LNCaP clone FGC (cell line): ENCODE measurements around the gene MRPL51.
"Not testable (repeated sequence)": the region's sequence is repeated elsewhere in the genome, so short reads cannot be mapped to it uniquely, and the experiment has no call there.

Source experiments
- DNase-seq: peaks from one replicate; pipeline ENCODE4 v3.0.0-alpha.2; 2011; ENCODE audit warnings: low read depth
- H3K4me3 ChIP-seq: 2 replicates; pipeline ENCODE4 v1.5.1; 2011; ENCODE audit warnings: mild to moderate bottlenecking, low read depth, low read length, control low read depth
- TF ChIP-seq, protein P1 (sequence below): IDR thresholded peaks from 2 replicates; pipeline ENCODE4 v1.5.1; 2012; ENCODE audit warnings: mild to moderate bottlenecking; ENCODE audit not compliant: control insufficient read depth, insufficient read depth; ENCODE audit errors: extremely low read depth

MRPL51 gene

DNA sequence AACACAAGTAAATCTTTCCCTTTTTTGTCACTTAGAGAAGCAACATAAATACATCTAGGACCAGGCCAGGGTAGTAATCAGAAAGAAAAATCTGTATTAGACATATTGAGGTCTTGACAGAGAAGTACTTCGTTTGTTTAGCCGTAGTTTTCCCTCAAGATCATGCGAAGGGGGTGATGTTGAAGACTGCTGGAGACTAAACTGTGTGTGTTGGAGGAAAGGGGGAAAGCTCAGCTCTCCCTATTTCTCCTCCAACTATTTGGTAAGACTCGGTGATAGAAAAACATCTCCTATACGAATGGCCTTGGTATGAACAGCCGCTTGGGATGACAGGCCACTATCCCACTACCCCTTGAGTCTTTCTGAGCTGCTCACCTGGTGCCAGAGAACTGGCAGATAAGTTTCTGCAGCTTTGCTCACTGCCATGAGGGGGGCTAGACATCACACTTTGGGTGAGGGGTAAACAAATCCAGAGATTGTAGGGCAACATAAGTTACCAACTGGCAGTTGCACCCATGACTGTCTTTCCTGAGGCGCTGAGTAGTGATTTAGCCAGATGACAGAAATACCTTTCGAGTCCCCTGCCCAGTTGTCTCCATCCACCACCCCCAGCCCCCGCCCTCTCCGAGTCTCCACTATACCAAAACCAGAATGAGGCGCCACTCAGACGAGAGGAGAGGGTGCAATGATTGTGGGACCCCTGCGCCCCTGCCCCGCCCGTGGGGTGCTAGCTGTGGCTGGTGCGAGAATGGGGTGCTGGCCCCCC lies 23.3 kb downstream of the MRPL51 start:
- H3K4me3 ChIP-seq: peak overlapping the region; percentile 74
- TF ChIP-seq, protein P1, sequence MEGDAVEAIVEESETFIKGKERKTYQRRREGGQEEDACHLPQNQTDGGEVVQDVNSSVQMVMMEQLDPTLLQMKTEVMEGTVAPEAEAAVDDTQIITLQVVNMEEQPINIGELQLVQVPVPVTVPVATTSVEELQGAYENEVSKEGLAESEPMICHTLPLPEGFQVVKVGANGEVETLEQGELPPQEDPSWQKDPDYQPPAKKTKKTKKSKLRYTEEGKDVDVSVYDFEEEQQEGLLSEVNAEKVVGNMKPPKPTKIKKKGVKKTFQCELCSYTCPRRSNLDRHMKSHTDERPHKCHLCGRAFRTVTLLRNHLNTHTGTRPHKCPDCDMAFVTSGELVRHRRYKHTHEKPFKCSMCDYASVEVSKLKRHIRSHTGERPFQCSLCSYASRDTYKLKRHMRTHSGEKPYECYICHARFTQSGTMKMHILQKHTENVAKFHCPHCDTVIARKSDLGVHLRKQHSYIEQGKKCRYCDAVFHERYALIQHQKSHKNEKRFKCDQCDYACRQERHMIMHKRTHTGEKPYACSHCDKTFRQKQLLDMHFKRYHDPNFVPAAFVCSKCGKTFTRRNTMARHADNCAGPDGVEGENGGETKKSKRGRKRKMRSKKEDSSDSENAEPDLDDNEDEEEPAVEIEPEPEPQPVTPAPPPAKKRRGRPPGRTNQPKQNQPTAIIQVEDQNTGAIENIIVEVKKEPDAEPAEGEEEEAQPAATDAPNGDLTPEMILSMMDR: no peak
- no peak for DNase-seq

DNA sequence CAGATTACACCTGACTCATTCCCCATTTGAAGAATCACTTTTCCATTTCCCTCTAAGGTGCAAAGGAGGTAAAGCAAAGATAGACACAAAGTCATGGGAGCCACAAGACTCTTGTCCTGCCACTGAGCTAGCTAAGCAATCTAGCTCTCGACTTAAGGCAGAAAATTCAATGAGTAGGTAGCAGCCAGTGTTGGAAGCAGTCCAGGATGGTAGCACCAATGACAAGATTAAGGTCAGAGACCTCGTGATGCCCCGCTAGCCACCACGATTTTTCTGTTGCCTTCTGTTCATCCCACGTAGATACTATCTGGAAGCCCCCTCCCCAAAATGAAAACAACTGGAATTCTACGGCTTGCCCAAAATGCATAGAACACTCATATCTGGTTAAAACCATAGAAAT lies 24.0 kb downstream of the MRPL51 start:
- no peak for DNase-seq
- no peak overlapping the region for H3K4me3 ChIP-seq
- TF ChIP-seq, protein P1: no peak

DNA sequence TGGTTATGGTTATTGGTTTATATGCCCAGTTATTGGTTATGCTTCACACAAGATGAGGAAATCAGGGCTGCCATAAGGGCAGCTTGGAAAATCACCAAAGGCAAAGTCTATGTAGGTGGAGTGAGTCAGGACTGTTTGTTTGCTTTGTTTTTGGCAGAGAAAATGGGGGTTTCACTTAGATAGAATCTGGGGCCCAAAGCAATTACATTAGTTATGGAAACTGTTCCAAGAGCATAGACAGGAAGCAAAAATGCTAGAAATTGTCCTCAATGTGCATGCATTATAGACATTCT lies 24.8 kb downstream of the MRPL51 start:
- TF ChIP-seq, protein P1: no peak
- H3K4me3 ChIP-seq: no peak overlapping the region
- DNase-seq: no peak

DNA sequence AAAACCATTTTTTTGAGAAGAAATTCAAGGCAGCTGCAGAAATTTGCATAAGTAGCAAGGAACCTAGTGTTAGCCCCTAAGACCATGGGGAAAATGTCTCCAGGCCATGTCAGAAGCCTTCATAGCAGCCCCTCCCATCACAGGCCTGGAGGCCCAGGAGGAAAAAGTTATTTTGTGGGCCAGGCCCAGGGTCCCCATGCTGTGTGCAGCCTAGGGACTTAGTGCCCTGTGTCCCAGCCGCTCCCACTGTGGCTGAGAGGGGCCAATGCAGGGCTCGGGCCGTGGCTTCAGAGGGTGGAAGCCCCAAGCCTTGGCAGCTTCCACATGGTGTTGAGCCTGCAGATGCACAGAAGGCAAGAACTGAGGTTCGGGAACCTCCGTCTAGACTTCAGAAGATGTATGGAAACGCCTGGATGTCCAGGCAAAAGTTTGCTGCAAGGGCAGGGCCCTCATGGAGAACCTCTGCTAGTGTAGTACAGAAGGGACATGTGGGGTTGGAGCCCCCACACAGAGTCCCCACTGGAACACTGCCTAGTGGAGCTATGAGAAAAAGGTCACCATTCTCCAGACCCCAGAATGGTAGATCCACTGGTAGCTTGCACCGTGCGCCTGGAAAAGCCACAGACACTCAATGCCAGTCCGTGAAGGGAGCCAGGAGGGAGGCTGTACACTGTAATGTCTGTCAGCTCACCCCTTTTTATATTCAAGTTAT lies 25.3 kb downstream of the MRPL51 start:
- not testable (repeated sequence) for H3K4me3 ChIP-seq, DNase-seq

DNA sequence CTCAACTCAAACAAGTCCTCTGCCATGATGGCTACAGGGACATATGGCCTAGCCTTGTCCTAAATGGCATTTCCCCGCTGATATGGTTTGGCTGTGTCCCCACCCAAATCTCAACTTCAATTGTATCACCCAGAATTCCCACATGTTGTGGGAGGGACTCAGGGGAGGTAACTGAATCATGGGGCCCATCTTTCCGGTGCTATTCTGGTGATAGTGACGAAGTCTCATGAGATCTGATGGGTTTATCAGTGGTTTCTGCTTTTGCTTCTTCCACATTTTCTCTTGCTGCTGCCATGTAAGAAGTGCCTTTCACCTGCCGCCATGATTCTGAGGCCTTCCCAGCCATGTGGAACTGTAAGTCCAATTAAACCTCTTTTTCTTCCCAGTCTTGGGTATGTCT lies 26.3 kb downstream of the MRPL51 start:
- not testable (repeated sequence) for DNase-seq

DNA sequence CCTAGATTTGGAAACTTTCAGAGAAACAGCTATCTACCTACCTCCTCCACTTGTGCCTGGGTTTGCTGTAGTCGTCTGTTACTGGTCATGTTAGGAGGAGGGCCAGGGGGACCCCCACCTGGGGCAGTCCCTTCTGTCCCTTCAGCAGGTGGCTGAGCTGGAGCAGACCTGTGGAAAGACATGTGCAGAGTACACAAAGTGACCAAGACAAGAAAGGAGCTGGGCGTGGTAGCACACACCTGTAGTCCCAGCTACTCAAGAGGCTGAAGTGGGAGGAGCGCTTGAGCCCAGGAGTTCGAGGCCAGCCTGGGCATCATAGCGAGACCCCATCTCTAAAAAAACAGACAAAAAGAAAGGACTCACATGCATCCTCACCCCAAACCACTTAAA lies 26.9 kb downstream of the MRPL51 start:
- DNase-seq: no peak
- TF ChIP-seq, protein P1: no peak
- no peak overlapping the region for H3K4me3 ChIP-seq

More for the DNA sequence above, 26.3 kb downstream of the MRPL51 start:
- H3K4me3 ChIP-seq: not testable (repeated sequence)

DNA sequence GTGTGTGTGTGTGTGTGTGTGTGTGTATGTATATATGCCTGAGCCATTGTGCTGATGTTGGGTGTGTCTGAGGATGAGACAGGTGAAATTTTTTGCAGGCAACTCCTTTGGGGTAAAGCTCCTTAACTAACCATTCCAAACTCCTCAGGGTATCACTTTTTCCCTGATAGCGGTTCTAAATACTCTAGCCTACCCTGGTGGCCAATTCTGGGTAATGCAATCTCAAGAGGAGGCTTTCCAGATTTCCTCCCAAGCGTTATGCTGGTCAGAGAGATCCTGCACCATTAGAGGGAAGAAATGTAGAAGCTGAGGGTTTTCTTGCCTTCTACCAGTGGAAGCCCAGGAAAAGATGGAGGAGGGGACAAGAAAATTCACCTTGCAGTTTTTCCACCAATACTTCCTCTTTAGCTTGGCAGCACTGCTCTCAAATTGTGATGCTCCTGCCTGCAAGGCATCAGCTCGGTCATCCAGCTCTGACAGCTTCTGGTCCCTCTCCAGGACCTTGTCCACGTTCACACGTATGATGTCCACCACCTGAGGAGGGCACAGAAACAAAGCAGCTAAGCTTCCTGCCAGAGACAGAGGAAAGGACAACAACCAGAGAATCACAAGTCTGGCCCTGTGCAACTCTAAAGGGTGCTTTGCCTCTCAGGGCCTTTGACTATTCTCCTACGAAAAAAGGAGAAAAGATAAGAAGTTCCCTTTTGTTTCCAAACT lies 27.4 kb downstream of the MRPL51 start:
- H3K4me3 ChIP-seq: no peak overlapping the region
- peak; percentile 26 for DNase-seq
- TF ChIP-seq, protein P1: peak; percentile 79
